AG04450 (cell line): ENCODE measurements around the gene COL10A1. TPM values are rescaled to one million over a fixed set of nuclear protein-coding genes. Genes with fewer than 3 reads are reported as not detected.

ENCODE experiments used
- CTCF ChIA-PET: fragments of 300-600, 350-600 bp; formaldehyde crosslinking; extraction: SDS; loops from one replicate; lab custom pipeline; 2022; ENCODE audit warnings: antibody characterized with exemption, inconsistent platforms; lab: Charles Lee
- POLR2A ChIA-PET: fragments of 350-600 bp; formaldehyde crosslinking; extraction: SDS; loops from one replicate; lab custom pipeline; 2021; ENCODE audit warnings: antibody characterized with exemption, inconsistent platforms; lab: Yijun Ruan, JAX
- DNase-seq: peaks from one replicate; pipeline ENCODE4 v3.0.0-alpha.2; 2011; ENCODE audit warnings: low read depth, low spot score
- H3K27ac ChIP-seq: one replicate; pipeline ENCODE4 v1.5.1; 2012; ENCODE audit warnings: low read depth, low read length, control low read depth
- H3K27me3 ChIP-seq: one replicate; pipeline ENCODE4 v1.6.0; 2012; ENCODE audit warnings: low read length; ENCODE audit not compliant: control insufficient read depth, insufficient read depth
- H3K4me3 ChIP-seq: 2 replicates; pipeline ENCODE4 v1.5.1; 2011; ENCODE audit warnings: mild to moderate bottlenecking, low read depth, low read length, control low read depth
- H3K9me3 ChIP-seq: 2 replicates; pipeline ENCODE4 v1.5.1; 2012; ENCODE audit warnings: low read length; ENCODE audit not compliant: control insufficient read depth, insufficient read depth
- CTCF ChIP-seq: IDR thresholded peaks from 2 replicates; pipeline ENCODE4 v1.5.1; 2011; ENCODE audit warnings: low read depth, low read length, control low read depth, inconsistent platforms
- polyA plus RNA-seq: library from polyadenylated mRNA; depleted of rRNA; stranded (reverse); fragments of >200 nt; gene quantifications from 2 replicates; pipeline ENCODE4 v1.2.3, GENCODE V29; 2011

COL10A1 gene
- polyA plus RNA-seq, 1 experiment, result 0.10 TPM

- POLR2A ChIA-PET, result no interaction called here
- H3K4me3 ChIP-seq, result no peak overlapping the region
Observed at GRCh38 chr6:116157391-116157790, 31.5 kb upstream of the COL10A1 start.

GRCh38 chr6:116156405-116157326, 30.7 kb upstream of the COL10A1 start:
- Histone ChIP-seq H3K4me3 (no peak overlapping the region), H3K27me3 (no peaks in the 10 kb centered on the region), H3K27ac (no peak overlapping the region), H3K9me3 (no peaks in the 10 kb centered on the region)
- CTCF ChIA-PET, result no interaction called here
- POLR2A ChIA-PET, result no interaction called here
- no peak for TF ChIP-seq CTCF
- DNase-seq, result no peak

More at GRCh38 chr6:116157391-116157790, 31.5 kb upstream of the COL10A1 start:
- Histone ChIP-seq H3K27me3 (no peaks in the 10 kb centered on the region), H3K9me3 (no peaks in the 10 kb centered on the region), H3K27ac (no peak overlapping the region)
- no peak for DNase-seq
- TF ChIP-seq CTCF, result no peak
- CTCF ChIA-PET, result no interaction called here

GRCh38 chr6:116154887-116155286, 29.0 kb upstream of the COL10A1 start:
- Histone ChIP-seq H3K27ac (no peak overlapping the region), H3K9me3 (no peaks in the 10 kb centered on the region), H3K27me3 (no peaks in the 10 kb centered on the region), H3K4me3 (no peak overlapping the region)
- no peak for TF ChIP-seq CTCF
- ChIA-PET POLR2A (no interaction called here), CTCF (no interaction called here)
- DNase-seq, result no peak

GRCh38 chr6:116152620-116153019, 26.7 kb upstream of the COL10A1 start:
- H3K4me3 ChIP-seq, result no peak overlapping the region
- no peak overlapping the region for H3K27ac ChIP-seq
- H3K9me3 ChIP-seq, result no peaks in the 10 kb centered on the region
- ChIA-PET CTCF (no interaction called here), POLR2A (no interaction called here)
- DNase-seq, result no peak
- no peaks in the 10 kb centered on the region for H3K27me3 ChIP-seq
- no peak for TF ChIP-seq CTCF
